PC-3 (cell line): ENCODE data around the gene PFN1.

Experiments used
- EZH2 ChIP-seq: fragments of 300-600 bp; sonication (generic); IDR thresholded peaks from one replicate; pipeline ENCODE4 v1.6.1; 2017; ENCODE audit warnings: antibody characterized with exemption, mild to moderate bottlenecking, low read length; ENCODE audit not compliant: unreplicated experiment
- EZH2phosphoT487 ChIP-seq: fragments of 300-600 bp; sonication (generic); IDR thresholded peaks from 2 replicates; pipeline ENCODE4 v1.6.1; 2018; ENCODE audit warnings: mild to moderate bottlenecking, antibody characterized with exemption, low read length, borderline replicate concordance
- TF ChIP-seq, protein P1 (sequence below): fragments of 300-600 bp; sonication (generic); conservative IDR thresholded peaks from 2 replicates; pipeline ENCODE4 v1.5.1; 2017; ENCODE audit warnings: antibody characterized with exemption, low read depth, mild to moderate bottlenecking, low read length

DNA sequence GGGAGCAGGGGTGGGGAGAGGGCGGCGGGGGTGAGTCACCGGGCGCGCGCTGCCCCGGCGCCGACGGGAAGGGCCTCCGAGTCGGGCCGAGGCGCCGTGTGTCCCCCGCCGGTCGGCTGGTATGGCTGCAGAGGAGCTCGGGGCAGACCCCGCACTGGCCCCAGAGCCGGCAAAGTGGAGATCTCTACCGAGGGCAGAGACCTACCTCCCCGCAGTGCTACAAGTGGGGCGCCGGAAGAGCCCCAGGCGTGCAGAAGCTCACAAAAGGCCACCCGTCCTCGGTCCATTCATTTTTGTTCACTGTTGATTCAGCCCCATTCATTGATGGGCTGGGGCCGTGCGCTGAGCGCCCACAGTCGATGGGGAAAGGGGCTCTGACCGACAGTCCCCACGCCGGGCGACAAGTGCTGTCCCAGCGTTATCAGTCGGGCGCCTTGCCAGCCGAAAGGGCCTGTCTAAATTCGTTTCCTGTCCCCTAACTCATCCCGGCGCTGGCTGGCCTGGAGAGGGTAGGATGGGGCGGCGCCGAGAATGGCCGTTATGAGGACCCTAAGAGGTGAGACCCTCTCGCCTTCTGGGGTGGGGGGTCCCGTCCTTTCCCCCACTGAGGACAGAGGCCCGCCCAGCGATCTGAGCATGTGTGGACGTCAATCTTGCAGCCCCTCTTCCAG lies 1.9 kb upstream of the PFN1 start:
- TF ChIP-seq, protein P1, sequence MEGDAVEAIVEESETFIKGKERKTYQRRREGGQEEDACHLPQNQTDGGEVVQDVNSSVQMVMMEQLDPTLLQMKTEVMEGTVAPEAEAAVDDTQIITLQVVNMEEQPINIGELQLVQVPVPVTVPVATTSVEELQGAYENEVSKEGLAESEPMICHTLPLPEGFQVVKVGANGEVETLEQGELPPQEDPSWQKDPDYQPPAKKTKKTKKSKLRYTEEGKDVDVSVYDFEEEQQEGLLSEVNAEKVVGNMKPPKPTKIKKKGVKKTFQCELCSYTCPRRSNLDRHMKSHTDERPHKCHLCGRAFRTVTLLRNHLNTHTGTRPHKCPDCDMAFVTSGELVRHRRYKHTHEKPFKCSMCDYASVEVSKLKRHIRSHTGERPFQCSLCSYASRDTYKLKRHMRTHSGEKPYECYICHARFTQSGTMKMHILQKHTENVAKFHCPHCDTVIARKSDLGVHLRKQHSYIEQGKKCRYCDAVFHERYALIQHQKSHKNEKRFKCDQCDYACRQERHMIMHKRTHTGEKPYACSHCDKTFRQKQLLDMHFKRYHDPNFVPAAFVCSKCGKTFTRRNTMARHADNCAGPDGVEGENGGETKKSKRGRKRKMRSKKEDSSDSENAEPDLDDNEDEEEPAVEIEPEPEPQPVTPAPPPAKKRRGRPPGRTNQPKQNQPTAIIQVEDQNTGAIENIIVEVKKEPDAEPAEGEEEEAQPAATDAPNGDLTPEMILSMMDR: no peak
- TF ChIP-seq EZH2 (no peak), EZH2phosphoT487 (no peak)
